Posterior cingulate gyrus (tissue), 11 donors: ENCODE data around the gene ABCA1.
"Not testable (repeated sequence)": the region's sequence is repeated elsewhere in the genome, so short reads cannot be mapped to it uniquely, and the experiment has no call there.

ENCODE experiments used
- DNase-seq, 10 donors: peaks; one replicate each; pipeline versions ENCODE4 v3.0.0 to v3.0.0-alpha.2; 2020 to 2021; ENCODE audit warnings: mixed read lengths in 3 of 10
- intact Hi-C: fragments of 100-400 bp; cut with DNase I; formaldehyde crosslinking; loops from one replicate; pipeline ENCODE4 v1.15.1; 2023

The ABCA1 gene

DNA sequence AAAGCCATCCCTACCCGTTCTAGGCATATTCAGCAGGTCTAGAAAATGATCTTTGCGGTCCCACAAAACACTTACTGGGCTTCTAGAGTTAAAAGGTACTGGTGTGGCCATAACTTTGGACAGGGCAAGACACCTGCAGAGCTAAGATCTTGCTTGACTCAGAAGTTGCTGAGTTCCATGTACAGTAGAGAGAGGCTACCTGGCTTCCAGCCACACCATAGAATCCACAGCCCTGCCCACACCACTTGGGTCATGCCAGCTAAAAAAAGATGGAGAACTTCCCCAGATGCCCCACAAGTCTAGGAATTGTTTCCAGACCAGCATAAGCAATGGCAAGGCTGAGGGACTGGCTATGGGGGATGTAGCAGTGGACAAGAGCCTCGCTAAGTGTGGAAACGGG, 52.1 kb downstream of the ABCA1 start:
- DNase-seq = no peak
- intact Hi-C loops = no loop called here

DNA sequence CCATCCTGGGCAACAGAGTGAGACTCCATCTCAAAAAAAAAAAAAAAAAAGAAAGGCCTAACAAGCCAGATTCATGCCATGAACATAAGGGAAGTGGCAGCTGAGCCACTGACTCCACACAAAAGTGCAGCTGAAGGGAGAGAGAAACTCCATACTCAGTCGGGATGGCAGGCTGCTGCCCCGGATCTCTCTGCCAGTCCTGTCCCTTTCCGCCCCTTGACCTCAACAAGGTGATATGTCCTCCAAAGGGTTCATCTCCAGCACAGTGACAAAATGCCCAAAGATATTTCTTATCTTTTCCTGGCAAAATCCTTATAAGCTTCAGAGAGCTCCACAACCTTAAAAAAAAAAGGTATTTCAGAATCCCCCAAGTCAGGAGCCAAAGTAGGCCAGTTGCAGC, 52.6 kb downstream of the ABCA1 start:
- no peak for DNase-seq
- intact Hi-C loops = no loop called here

DNA sequence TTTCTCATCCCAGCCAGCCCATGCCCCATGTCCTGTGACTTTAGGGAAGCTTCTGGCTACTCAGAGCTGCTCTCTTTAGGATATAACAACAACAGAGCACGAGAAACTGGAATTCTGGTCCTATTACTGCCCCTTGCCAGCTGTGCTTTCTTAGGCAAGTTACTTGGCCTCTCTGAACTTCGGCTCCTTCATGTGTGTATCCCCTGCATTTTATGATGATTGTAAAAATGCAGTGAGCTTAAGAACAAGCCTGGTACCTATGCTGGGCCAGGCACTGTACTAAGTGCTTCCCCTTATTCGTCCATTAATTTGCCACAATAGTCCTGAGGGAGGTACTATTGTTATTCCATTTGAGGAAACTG, 54.5 kb downstream of the ABCA1 start:
- intact Hi-C loops = no loop called here

DNA sequence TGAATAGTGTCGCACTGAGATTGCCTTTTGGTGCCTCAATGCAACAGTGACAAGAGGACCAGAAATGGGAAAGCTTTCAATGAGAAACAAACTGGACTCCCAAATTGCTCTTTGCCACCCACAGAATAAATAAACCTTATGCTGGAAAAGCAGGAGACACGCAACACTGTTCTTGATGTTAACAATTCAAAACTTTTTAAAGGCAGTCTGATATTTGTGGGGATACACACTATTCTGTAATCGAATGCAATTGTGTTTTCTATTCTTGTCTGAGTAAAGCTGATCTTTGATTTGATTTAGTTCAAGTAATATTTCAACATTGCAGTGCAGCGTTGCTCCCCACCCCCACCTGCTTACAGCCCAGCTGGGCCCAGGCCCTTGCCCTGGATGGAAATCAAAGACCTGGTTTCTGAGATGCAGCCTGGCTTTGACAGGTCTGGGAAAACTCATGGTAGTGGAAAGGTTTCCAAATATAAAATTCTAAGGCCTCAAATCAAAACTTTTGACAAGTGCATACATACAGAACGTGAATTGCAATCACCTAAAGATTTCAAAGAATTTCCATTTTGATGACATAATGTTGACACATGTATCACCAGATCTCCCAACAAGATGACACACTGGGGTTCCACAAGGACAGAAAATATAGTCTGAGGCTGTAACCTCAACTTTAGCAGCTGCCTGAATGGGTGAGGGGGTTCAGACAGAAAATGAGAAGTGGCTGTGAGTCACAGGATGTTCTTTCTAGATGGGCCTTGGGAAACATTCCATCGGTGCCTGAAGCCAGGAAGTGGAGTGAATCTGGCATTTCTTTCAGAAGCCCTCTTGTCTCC, 55.1 kb downstream of the ABCA1 start:
- intact Hi-C loops = no loop called here
- peak in 1 of 10 donors; percentile 24 for DNase-seq

More for the DNA sequence above, 54.5 kb downstream of the ABCA1 start:
- no peak for DNase-seq

DNA sequence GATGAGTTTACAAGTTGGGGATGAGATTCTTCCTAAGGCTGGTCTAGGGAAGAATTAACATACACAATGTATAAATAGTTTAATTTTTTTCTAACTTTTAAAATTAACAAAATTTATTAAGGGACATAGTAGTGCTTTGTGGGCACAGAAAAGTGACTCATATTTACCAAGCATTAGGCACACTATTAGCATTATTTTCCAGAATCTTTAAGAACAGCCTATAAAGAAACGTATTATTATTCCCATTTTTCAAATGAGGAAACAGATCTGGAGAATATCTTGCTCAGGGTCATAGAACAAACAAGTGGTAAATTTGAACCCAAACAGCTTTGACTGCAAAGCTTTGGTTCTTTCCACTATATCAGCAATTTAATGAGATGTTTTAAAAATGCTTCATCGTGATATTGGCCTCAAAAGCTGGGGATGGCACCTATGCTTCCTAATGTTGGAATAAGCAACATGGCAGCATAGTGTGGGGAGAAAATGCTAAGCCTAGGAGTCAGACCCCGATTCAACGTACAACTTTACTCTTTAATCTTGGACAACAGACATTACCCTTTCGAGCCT, 55.9 kb downstream of the ABCA1 start:
- intact Hi-C loops = no loop called here

DNA sequence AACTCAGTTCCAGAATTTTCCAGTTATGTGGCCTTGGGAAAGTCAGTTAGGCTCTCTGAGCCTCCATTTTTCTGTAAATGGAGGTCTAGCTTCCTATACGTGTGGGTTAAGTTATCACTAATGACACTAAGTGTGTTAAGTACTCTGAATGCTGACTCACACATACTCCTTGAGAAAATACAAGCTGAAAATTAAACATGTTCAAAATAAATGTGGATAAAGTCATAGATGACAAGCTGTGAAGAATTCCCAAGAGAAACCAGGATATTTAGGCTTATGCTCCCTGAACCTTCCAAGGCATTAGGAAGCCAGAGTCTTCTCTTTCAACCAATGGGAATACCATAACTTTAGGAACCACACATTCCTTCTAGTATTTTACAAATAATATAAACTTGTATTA, 58.1 kb downstream of the ABCA1 start:
- intact Hi-C loops = no loop called here
- no peak for DNase-seq

More for the DNA sequence above, 55.9 kb downstream of the ABCA1 start:
- DNase-seq = no peak

DNA sequence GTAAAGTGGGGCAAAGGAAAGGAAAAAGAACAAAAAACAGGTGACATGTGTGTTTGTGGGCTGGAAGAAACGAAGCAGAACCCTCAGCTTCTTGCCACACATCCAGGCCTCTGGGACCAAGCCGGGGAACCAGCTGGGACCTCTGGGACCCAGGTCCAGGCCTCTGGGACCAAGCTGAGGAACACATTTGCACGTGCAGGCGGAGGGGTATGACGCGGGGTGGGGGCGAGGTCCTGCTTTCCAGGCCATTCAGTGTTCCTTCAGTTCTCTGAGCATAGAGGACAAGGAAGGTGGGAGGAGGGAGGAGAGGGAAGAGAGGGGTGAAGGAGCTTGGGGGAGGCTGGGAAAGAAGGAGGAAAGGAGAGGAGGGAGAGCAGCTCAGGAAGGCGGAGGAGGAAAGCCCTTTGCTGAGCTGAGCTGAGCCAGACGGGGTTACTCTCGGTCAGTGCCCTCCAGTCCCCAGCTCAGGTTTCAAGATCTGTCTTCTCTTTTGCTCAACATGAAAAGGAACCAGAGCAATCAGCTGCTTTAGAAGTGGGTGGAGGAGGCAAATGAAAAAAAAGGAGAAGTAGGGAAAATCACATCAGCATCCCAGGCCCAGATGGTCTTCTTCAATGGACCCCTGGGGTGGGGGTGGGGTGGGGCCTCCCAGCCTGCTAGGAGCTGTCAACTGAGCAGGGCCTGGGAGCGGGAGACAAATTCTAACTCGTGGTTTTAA, 59.1 kb downstream of the ABCA1 start:
- intact Hi-C loops = no loop called here
- DNase-seq = no peak

DNA sequence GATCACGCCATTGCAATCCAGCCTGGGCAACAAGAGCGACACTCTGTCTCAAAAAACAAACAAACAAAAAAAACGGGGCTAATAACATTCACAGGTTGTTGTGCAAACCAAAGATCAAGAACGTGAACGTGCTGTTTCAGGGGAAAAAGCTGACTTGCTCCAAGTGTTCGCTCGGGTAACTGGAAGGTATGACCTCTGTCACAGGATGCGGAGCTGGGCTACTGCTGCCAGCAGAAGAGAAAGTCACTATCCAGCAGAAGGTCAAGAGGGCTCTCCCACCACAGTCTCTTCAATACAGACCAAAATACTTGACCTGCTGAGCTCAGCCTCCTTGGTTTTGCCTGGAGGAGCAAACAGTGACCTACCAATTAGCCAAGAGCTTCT, 59.7 kb downstream of the ABCA1 start:
- intact Hi-C loops = no loop called here

DNA sequence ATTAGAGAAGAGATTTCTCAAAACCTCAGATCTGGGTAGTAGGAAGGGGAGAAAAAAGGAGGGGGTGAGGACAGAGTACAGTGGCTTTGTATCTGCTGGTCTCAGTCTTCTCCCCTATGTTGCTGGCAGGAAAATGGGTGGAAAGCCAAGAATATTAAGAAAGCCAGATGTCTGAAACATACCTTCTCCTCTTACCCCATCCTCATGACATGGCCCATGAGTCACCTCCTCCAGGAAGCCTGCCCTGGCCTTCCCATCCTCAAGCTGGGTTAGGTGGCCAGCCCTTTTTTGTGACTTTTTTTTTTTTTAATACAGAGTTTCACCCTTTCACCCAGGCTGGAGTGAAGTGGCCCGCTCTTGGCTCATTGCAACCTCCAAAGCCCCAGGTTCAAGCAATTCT, 61.8 kb downstream of the ABCA1 start:
- intact Hi-C loops = no loop called here
- DNase-seq = no peak

More for the DNA sequence above, 59.7 kb downstream of the ABCA1 start:
- DNase-seq = no peak

DNA sequence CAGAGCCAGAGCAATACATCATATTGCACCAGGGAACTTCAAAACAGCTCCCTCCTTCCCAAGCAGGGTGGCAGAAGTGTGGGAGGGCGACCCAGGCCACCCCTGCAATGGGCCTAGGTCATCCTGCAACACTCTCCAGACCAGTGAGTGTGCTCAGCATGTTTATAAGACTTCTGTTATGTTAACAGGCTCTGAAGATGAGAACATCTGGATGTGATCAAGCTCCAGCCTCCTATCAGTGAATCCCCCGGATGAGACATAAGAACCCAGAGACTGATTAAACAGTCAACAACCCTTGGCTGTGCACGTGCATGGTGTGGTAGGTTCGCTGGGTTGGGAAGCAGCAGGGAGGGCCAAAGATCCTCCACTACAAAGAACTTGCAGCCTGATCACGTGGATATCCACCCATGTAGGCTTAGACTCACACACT, 63.3 kb downstream of the ABCA1 start:
- intact Hi-C loops = loop anchor here (5.0 kb wide), 1 partner anchor 63 kb away; the partner anchor contains the start of gene ABCA1
- DNase-seq = no peak

DNA sequence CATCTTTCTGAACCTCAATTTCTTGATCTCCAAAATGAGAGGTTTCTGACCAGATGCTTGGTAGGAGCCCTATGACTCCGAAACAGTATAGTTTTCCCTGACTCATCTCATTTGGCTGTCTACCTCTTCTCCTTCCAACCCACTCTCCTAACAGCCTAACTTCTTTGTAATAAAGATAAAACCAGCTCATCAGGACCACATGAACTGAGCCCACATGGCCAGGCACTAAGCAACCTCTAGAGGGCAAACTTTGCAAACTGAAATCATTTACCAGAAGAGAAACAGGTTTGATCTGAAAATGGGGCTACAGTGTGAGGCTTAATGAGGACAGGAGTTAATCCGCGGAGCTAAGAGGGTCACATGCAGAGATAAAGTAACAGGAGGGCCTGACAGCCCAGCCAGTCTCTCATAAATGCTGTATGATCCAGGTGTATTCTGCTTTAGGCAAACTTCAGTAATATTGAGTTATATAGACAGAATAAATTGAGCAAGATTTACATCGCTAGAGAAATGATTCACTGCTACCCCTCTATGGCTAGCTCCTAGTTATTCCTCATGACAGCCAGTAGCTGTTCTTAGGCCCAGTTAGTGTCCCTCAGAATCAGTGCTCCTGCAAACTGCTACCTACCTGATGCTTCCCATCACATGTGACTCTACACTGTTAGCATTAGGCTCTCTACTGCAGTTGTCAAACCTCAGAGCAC, 64.6 kb downstream of the ABCA1 start:
- peak in 7 of 10 donors; percentile 23 to 92 (median 42) for DNase-seq
- intact Hi-C loops = loop anchor here (2.0 to 5.0 kb wide), 2 partner anchors 64 to 293 kb away; partner anchors contain the start of gene ABCA1

DNA sequence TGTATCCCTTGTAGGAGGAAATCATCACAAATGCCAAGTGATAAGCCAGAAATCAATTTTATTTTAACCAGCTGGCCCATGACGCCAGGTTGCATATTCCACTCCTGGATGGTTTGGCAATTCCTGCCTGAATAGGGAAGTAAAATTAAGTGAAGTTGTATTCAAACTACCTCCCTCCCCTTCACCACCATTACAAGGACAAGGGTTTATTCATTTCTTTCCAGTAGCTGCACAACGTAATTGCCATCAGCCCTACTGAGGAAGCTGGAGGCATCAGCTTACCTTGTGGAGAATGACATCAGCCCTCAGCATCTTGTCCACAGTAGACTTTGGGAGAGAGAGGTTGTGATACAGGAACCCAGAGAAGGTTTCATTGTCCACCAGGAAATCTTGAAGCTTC, 66.6 kb downstream of the ABCA1 start:
- no peak for DNase-seq
- intact Hi-C loops = loop anchor here (5.0 kb wide), 1 partner anchor 66 kb away; the partner anchor contains the start of gene ABCA1

DNA sequence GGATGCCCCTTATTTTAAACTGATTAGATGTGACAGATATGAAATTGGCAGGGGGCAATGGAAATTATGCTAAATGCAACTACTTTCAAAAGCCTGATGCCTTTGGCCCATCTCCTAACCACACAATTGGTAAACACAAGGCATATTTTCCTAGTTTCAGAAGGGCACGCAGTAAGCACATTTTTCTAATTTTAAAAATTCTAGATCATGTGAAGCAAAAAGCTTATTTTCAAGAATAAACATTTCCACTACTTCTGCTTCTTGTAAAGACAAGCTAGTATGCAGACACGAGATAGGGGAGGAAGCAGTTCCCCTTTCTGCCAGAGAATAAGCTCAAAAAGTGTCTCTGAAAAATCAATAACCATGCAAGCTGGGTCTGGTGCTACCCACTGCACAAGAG, 67.7 kb downstream of the ABCA1 start:
- DNase-seq = no peak
- intact Hi-C loops = loop anchor here (5.0 kb wide), 1 partner anchor 67 kb away; the partner anchor contains the start of gene ABCA1

DNA sequence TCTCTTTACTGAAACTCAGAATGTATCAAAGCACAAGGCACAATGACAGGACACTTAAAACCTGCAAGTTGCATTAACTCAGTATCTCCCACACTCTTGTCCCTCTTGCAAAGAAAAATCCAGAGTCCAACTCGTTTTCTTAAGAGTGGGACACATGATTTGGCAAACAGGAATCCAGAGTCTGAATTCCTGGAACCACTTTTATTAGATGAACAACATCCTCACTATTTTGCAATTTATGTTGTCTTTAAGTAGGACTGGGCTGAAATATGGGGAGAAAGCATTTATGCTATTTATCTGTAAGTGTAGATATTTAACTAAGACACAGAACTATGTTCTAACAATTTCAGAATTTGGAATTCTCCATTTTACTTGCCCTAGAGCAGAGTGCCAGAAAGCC, 69.1 kb downstream of the ABCA1 start:
- intact Hi-C loops = no loop called here
- DNase-seq = no peak

DNA sequence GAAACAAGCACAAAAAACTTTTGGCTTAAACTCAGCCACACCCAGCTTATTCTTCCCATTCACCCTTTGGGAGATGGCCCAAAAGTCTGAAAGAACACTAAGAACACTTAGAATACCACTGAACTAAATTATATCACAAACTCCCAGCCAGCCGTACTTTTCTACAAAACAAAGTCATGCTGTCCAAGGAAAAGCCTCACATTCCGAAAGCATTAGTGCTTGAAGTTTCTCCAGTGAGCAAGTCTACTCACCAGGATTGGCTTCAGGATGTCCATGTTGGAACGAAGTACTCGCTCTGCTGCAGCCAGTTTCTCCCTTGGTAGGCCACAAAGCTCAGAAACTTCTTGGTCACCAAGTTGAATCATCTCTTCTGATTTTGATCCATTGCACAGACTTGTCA, 69.7 kb downstream of the ABCA1 start:
- DNase-seq = no peak
- intact Hi-C loops = no loop called here

DNA sequence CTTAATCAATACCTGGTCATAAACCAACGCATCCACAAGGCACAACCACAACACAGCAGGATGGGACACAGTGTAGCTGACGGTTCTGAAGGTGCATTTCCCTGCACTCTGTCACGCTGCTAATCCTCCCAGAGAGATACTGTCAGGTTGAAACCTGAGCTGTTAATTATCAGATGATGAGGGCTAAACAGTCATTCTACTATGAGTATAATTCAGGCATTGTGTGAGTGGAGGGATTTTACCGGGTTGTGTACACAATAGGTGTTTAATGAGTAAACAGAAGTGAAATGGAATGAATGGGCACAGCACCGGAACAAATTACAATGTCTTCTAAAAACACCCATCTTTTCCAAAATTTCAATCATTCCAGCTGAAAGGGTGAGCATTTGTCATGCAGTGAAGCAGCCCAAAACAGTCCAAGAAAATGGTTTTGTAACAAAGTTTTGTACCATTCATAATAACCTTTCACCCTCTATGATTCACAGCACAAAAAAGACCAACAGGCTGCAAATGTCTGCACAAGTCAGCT, 71.5 kb downstream of the ABCA1 start:
- intact Hi-C loops = no loop called here

DNA sequence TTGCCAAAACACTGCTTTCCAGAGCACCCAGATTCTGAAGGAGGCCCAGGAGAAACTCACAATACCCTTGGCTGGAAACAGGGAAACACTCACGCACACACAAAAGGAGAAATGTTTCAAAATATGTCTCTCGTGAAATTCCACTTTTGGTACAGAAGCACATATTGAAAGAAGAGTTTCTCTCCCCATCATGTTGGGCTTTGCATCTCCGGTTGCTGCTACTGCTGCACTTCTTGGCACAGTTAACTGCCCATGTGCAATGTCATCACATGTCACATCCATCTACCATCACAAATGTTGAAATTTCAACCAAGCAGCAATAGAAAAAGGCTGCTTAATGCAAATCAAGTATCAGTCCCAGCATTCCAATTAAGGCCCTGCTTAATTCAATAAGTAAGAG, 72.1 kb downstream of the ABCA1 start:
- intact Hi-C loops = no loop called here
- DNase-seq = no peak

More for the DNA sequence above, 71.5 kb downstream of the ABCA1 start:
- DNase-seq = no peak

DNA sequence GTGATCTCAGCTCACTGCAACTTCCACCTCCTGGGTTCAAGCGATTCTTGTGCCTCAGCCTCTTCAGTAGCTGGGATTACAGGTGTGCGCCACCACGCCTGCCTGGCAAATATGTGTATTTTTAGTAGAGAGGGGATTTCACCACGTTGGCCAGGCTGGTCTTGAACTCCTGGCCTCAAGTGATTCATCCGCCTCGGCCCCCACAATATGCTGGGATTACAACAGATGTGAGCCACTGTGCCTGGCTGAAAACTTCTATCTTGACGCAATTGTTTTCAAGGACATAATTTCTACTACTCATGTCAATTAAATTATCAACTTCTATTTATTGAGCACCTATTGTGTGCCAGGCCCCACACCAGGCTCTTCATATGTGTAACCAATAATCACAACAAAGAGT, 72.7 kb downstream of the ABCA1 start:
- DNase-seq, intact Hi-C loops: not testable (repeated sequence)

DNA sequence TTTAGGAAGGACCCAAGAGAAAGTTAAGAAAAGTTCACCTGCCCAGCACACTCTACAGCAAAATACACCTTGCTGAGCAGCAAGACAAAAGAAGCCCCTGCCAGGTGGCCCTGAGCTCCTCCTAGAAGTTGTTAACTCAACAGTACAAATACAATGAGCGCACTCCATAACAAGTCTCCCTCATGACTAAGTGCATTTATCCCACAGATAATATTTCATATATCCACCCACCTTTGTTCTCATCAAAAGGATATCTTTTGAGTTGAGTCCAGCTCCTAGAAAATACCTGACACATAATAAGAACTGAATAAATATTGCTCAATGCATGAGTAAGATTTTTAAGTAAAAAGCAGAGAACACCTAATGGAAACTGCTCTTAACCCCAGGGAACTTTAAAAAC, 73.3 kb downstream of the ABCA1 start:
- intact Hi-C loops = no loop called here

DNA sequence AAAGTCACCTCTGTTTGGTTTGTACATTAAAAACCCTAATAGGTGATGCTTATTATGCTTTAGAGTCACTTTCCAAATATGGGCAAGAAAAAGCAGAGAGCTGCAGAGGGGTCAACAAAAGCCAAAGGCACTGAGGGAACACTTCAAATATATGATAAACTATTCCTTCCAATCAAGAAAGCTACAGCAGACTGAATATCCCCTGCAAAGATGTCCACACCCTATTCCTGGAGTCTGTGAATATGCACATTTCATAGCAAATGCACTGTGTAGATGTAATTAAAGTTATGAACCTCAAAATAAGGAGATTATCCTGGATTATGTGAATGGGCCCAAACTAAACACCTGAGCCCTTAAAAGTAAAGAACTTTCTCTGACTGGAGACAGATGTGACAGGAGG, 74.3 kb downstream of the ABCA1 start:
- no peak for DNase-seq
- intact Hi-C loops = no loop called here

More for the DNA sequence above, 73.3 kb downstream of the ABCA1 start:
- DNase-seq = no peak
